Hepatocyte (in vitro differentiated cells): Measurements from ENCODE around the gene TIFAB.

Experiments
- CTCF ChIP-seq: fragments of 200-600 bp; sonication (generic); IDR thresholded peaks from 2 replicates; pipeline ENCODE4 v1.5.1; 2016; ENCODE audit warnings: antibody characterized with exemption, mild to moderate bottlenecking; ENCODE audit not compliant: poor library complexity
- EZH2 ChIP-seq: fragments of 200-600 bp; sonication (generic); IDR thresholded peaks from 2 replicates; pipeline ENCODE4 v1.6.1; 2016; ENCODE audit warnings: antibody characterized with exemption, mild to moderate bottlenecking, borderline replicate concordance

- TF ChIP-seq CTCF, result no peak
- TF ChIP-seq EZH2, result no peak
Observed at GRCh38 chr5:135456238-135457099, 4.3 kb upstream of the TIFAB start.
